Measurements from ENCODE around the gene DISP1. TPM values are rescaled to one million over a fixed set of nuclear protein-coding genes. Genes with fewer than 3 reads are reported as not detected.

The DISP1 gene, protein sequence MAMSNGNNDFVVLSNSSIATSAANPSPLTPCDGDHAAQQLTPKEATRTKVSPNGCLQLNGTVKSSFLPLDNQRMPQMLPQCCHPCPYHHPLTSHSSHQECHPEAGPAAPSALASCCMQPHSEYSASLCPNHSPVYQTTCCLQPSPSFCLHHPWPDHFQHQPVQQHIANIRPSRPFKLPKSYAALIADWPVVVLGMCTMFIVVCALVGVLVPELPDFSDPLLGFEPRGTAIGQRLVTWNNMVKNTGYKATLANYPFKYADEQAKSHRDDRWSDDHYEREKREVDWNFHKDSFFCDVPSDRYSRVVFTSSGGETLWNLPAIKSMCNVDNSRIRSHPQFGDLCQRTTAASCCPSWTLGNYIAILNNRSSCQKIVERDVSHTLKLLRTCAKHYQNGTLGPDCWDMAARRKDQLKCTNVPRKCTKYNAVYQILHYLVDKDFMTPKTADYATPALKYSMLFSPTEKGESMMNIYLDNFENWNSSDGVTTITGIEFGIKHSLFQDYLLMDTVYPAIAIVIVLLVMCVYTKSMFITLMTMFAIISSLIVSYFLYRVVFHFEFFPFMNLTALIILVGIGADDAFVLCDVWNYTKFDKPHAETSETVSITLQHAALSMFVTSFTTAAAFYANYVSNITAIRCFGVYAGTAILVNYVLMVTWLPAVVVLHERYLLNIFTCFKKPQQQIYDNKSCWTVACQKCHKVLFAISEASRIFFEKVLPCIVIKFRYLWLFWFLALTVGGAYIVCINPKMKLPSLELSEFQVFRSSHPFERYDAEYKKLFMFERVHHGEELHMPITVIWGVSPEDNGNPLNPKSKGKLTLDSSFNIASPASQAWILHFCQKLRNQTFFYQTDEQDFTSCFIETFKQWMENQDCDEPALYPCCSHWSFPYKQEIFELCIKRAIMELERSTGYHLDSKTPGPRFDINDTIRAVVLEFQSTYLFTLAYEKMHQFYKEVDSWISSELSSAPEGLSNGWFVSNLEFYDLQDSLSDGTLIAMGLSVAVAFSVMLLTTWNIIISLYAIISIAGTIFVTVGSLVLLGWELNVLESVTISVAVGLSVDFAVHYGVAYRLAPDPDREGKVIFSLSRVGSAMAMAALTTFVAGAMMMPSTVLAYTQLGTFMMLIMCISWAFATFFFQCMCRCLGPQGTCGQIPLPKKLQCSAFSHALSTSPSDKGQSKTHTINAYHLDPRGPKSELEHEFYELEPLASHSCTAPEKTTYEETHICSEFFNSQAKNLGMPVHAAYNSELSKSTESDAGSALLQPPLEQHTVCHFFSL (N-terminal part only)
- 27.2 TPM for total RNA-seq (ENCODE audit: unreplicated experiment)
- long read RNA-seq, partial matches to known transcripts, result 1 of 4 reads
- long read RNA-seq, other reads (novel, unspliced or antisense), result 1 of 4 reads

DNA sequence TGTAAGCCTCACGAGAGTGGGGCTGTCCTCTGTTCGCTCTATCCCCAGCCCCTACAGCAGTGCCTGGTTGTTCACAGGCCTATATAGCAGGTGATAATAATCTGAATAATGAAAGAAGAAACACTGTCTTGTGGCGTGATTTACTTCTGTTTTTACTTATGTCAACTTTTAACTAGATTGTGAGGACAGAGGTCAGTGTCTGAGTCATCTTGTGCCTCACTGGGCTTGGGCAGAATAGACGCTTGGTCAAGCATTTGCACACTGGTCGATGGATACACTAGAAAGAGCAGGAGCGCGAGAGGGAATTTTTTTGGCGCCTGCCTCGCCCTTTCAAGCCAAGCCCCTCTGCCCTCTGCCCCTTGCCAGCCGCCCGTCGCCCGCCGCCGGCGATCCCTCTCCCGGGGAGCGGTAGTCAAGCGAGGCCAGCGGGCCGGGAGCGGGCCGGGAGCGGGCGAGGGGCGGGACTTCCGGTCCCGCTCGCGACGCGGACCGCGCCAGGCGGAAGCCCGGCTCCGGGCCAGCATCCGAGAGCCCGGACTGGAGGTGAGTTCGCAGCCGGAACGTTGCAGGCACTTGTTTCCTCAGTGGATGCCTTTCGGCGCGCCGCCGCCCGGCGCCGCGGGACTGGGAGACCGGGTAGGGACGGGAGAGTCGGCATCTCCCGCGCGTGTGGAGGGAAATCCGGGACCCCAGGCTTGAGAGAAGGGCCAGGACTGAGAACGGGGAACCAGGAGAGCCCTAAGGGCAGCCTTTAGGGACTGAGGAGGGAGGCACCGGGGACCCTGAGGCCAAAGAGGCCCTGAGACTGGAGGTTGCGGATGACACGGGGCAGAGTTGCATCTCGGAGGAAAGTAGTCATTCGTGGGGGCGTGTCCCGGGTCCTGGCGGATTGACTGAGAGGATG lies at the start of gene DISP1:
TSS of gene DISP1 (plus strand) at position 504 of the 904 bp plus-strand sequence. CDS start 127,785 bp downstream, outside the sequence.
- no peaks in the 10 kb centered on the region for H3K27me3 Mint-ChIP-seq (ENCODE audit: unreplicated experiment)

DNA sequence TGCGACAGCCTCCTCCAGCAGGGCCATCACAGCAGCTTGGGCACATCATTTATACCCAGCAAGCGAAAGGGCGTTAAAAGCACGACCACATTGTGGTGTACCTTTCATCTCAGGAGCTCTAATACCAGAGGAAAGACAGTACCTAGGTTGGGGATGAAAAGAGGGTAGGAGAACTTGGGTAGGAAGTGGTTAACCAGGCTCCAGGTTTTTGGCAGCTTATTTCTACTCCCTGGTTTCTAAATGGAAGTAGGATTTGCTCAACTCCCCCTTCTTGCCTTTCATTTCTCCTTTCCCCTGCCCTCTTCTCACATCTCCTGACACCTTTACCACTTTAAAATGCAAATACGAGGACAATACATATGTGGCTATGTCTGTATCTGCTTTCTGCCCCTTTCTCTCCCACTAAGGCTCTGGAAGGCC lies 47.7 kb upstream of the DISP1 start:
- Mint-ChIP-seq H3K4me3 (ENCODE audit: unreplicated experiment) (no peak overlapping the region), H3K27me3 (ENCODE audit: unreplicated experiment) (no peaks in the 10 kb centered on the region)

More for the DNA sequence above, at the start of gene DISP1:
- no peaks in the 10 kb centered on the region for H3K9me3 Mint-ChIP-seq (ENCODE audit: unreplicated experiment)
- H3K4me1 Mint-ChIP-seq (ENCODE audit: unreplicated experiment), result peaks cover 8% of the 10 kb centered on the region
- H3K4me3 Mint-ChIP-seq (ENCODE audit: unreplicated experiment), result peak within 1 kb of the TSS; percentile 94
- peak; percentile 64 for DNase-seq (ENCODE audit: low spot score)
- H3K36me3 Mint-ChIP-seq (ENCODE audit: low read depth, unreplicated experiment), result no peaks in the 10 kb centered on the region
- peak within 1 kb of the TSS; percentile 53 for H3K27ac Mint-ChIP-seq (ENCODE audit: unreplicated experiment)
- TF ChIP-seq, protein P1, sequence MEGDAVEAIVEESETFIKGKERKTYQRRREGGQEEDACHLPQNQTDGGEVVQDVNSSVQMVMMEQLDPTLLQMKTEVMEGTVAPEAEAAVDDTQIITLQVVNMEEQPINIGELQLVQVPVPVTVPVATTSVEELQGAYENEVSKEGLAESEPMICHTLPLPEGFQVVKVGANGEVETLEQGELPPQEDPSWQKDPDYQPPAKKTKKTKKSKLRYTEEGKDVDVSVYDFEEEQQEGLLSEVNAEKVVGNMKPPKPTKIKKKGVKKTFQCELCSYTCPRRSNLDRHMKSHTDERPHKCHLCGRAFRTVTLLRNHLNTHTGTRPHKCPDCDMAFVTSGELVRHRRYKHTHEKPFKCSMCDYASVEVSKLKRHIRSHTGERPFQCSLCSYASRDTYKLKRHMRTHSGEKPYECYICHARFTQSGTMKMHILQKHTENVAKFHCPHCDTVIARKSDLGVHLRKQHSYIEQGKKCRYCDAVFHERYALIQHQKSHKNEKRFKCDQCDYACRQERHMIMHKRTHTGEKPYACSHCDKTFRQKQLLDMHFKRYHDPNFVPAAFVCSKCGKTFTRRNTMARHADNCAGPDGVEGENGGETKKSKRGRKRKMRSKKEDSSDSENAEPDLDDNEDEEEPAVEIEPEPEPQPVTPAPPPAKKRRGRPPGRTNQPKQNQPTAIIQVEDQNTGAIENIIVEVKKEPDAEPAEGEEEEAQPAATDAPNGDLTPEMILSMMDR (IDR thresholded peaks at IDR 0.05; ENCODE audit: unreplicated experiment), result no peak

DNA sequence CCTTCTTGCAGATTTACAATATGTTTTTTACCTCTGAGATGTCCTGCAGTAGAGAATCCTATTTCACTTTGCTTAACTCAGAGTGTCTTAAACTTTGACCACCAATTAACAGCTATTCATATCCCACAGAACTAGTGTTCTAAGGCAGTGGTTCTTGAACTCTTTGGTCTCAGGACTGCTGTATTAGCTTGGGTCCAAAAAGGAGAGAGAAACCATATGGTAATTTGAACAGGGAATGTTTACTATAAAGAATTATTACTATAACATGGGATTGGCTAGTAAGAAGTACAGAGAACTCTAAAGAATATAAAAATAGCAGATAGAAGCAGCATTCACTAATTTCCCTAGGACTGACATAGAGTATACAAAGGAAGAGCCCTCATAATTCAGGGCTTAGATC lies 46.2 kb upstream of the DISP1 start:
- H3K9me3 Mint-ChIP-seq (ENCODE audit: unreplicated experiment), result no peaks in the 10 kb centered on the region
- no peaks in the 10 kb centered on the region for H3K36me3 Mint-ChIP-seq (ENCODE audit: low read depth, unreplicated experiment)
- no peaks in the 10 kb centered on the region for H3K4me1 Mint-ChIP-seq (ENCODE audit: unreplicated experiment)
- no peak overlapping the region for H3K4me3 Mint-ChIP-seq (ENCODE audit: unreplicated experiment)
- no peak overlapping the region for H3K27ac Mint-ChIP-seq (ENCODE audit: unreplicated experiment)
- TF ChIP-seq, protein P1 (IDR thresholded peaks at IDR 0.05; ENCODE audit: unreplicated experiment), result no peak
- DNase-seq (ENCODE audit: low spot score), result no peak
- H3K27me3 Mint-ChIP-seq (ENCODE audit: unreplicated experiment), result no peaks in the 10 kb centered on the region

More for the DNA sequence above, 47.7 kb upstream of the DISP1 start:
- TF ChIP-seq, protein P1 (IDR thresholded peaks at IDR 0.05; ENCODE audit: unreplicated experiment), result no peak
- Mint-ChIP-seq H3K36me3 (ENCODE audit: low read depth, unreplicated experiment) (no peaks in the 10 kb centered on the region), H3K9me3 (ENCODE audit: unreplicated experiment) (no peaks in the 10 kb centered on the region), H3K27ac (ENCODE audit: unreplicated experiment) (no peak overlapping the region), H3K4me1 (ENCODE audit: unreplicated experiment) (no peaks in the 10 kb centered on the region)
- no peak for DNase-seq (ENCODE audit: low spot score)

DNA sequence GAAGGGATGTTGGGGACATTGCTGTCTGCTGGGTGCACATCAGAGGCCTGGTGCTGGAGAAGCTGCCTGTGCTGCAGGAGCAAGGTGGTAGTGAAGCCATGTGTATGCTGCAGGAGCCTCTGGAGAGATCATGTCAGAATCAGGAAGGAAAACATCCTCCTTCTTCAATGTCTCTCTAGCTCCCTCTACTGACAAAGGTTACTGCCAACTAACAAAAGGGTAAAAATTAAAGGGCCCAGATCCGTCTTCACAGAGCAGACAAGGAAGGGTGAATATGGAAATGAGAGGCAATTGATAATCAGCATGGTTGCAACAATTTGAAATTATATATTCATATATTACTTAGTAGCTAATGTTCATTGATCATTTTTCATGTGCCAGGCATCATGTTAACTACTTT lies 45.7 kb upstream of the DISP1 start:
- Mint-ChIP-seq H3K27ac (ENCODE audit: unreplicated experiment) (no peak overlapping the region), H3K4me3 (ENCODE audit: unreplicated experiment) (no peak overlapping the region), H3K36me3 (ENCODE audit: low read depth, unreplicated experiment) (no peaks in the 10 kb centered on the region), H3K9me3 (ENCODE audit: unreplicated experiment) (no peaks in the 10 kb centered on the region), H3K4me1 (ENCODE audit: unreplicated experiment) (no peaks in the 10 kb centered on the region), H3K27me3 (ENCODE audit: unreplicated experiment) (no peaks in the 10 kb centered on the region)
- TF ChIP-seq, protein P1 (IDR thresholded peaks at IDR 0.05; ENCODE audit: unreplicated experiment), result peak; percentile 40
- no peak for DNase-seq (ENCODE audit: low spot score)

Measured in endothelial cell (in vitro differentiated cells).